ENCODE measurements around the gene NUP133. TPM values are rescaled to one million over a fixed set of nuclear protein-coding genes. Genes with fewer than 3 reads are reported as not detected.
"Not testable (repeated sequence)": the region's sequence is repeated elsewhere in the genome, so short reads cannot be mapped to it uniquely, and the experiment has no call there.

Gene NUP133
- polyA plus RNA-seq, 1 experiment = 20.8 TPM

DNA sequence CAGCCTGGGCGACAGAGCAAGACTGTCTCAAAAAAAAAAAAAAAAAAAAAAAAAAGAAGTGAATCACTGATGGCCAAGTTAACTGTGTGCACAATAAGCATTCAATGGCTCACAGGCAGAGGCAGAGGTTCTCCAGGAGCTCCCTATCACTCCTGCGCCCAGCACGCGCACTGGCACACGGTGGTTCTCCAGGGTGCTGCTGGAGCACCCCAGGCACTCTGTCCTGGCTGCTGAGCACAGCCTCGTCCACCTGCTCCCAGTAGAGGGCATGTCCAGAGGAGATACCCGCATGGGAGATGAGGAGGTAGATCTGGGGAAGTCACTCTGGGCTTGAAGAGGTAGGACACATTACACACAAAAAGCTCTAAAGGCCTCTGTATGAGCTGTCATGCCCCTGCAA, 21.5 kb upstream of the NUP133 start:
- Histone ChIP-seq H3K36me3 (ENCODE audit: control insufficient read depth, insufficient read depth, low read length) (peaks cover 14% of the 10 kb centered on the region), H3K4me3 (ENCODE audit: low read depth, low read length) (no peak overlapping the region), H3K27me3 (ENCODE audit: control insufficient read depth, insufficient read depth, low read length) (no peaks in the 10 kb centered on the region)
- no peak for TF ChIP-seq CTCF (IDR thresholded peaks at IDR 0.05; ENCODE audit: insufficient read depth, low read depth, low read length)
- CTCF ChIA-PET = no interaction called here
- no peak for DNase-seq (ENCODE audit: low read depth)
- POLR2A ChIA-PET = no interaction called here

GRCh38 chr1:229526695-229527094, 18.6 kb upstream of the NUP133 start:
- TF ChIP-seq CTCF (IDR thresholded peaks at IDR 0.05; ENCODE audit: insufficient read depth, low read depth, low read length) = no peak
- ChIA-PET CTCF (interaction anchor here (1.9 kb wide), 1 partner anchor 12 kb away, joined by 11 read pairs; no protein-coding TSS in a partner anchor), POLR2A (no interaction called here)
- no peak for DNase-seq (ENCODE audit: low read depth)
- no peaks in the 10 kb centered on the region for H3K27me3 ChIP-seq (ENCODE audit: control insufficient read depth, insufficient read depth, low read length)
- no peak overlapping the region for H3K4me3 ChIP-seq (ENCODE audit: low read depth, low read length)
- H3K36me3 ChIP-seq (ENCODE audit: control insufficient read depth, insufficient read depth, low read length) = peaks cover 12% of the 10 kb centered on the region

- no peak for TF ChIP-seq CTCF (IDR thresholded peaks at IDR 0.05; ENCODE audit: insufficient read depth, low read depth, low read length)
- no peaks in the 10 kb centered on the region for H3K27me3 ChIP-seq (ENCODE audit: control insufficient read depth, insufficient read depth, low read length)
- peaks cover 5% of the 10 kb centered on the region for H3K36me3 ChIP-seq (ENCODE audit: control insufficient read depth, insufficient read depth, low read length)
- CTCF ChIA-PET = interaction anchor here (0.6 kb wide), 1 partner anchor 264 kb away, joined by 3 read pairs; no protein-coding TSS in a partner anchor
- DNase-seq (ENCODE audit: low read depth) = no peak
- POLR2A ChIA-PET = no interaction called here
- no peak overlapping the region for H3K4me3 ChIP-seq (ENCODE audit: low read depth, low read length)
These were observed 14.9 kb upstream of the NUP133 start for GRCh38 chr1:229523052-229523451.

DNA sequence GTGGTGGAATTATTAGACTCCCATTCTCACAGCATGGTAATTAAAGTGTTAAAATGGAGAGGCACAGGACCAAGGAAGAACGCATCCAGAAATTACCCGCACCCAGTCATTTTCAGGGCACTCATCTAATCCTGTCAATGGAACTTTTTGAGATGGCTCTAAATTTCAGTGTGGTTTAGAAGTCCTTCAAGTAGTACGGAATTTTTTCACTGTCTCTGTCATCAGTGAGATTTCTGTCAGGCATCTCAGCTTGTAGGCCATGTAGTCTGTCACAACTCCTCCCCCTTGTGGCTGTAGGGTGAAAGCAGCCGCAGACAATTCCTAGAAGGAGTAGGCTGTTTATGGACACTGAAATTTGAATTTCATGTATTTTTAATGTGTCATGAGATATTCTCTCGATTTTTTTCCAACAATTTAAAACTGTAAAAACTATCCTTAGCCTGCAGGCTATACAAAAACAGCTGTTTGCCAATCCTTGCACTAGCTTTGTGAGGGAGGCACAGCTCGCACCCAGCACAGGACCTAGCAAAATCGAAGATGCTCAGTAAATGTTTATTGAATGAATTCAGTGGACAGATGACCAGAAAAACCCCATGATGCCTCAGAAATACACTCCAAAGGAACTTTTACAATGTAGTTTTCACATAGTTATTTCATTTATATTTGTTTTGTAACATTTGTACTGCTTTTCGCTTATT, 6.6 kb upstream of the NUP133 start:
- H3K27me3 ChIP-seq (ENCODE audit: control insufficient read depth, insufficient read depth, low read length) = no peaks in the 10 kb centered on the region
- peak; percentile 93 for TF ChIP-seq CTCF (IDR thresholded peaks at IDR 0.05; ENCODE audit: insufficient read depth, low read depth, low read length)
- ChIA-PET CTCF (interaction anchor here (0.5 to 2.1 kb wide), 9 partner anchors 10 to 797 kb away, joined by 3 to 11 read pairs (median 3); no protein-coding TSS in a partner anchor), POLR2A (no interaction called here)
- no peak overlapping the region for H3K4me3 ChIP-seq (ENCODE audit: low read depth, low read length)
- peak; percentile 19 for DNase-seq (ENCODE audit: low read depth)
- no peaks in the 10 kb centered on the region; the same call in 1 of the 2 replicates for H3K36me3 ChIP-seq (ENCODE audit: control insufficient read depth, insufficient read depth, low read length)

GRCh38 chr1:229511625-229512024, 3.5 kb upstream of the NUP133 start:
- H3K27me3 ChIP-seq (ENCODE audit: control insufficient read depth, insufficient read depth, low read length); H3K36me3 ChIP-seq (ENCODE audit: control insufficient read depth, insufficient read depth, low read length); POLR2A ChIA-PET; H3K4me3 ChIP-seq (ENCODE audit: low read depth, low read length); DNase-seq (ENCODE audit: low read depth); CTCF ChIA-PET: not testable (repeated sequence)

DNA sequence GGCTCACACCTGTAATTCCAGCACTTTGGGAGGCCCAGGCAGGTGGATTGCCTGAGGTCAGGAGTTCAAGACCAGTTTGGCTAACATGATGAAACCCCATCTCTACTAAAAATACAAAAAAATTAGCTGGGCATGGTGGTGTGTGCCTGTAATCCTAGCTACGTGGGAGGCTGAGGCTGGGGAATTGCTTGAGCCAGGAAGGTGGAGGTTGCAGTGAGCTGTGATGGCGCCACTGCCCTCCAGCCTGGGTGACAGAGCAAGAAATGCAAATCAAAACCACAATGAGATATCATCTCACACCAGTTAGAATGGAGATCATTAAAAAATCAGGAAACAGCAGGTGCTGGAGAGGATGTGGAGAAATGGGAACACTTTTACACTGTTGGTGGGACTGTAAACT, 3.1 kb upstream of the NUP133 start:
- H3K27me3 ChIP-seq (ENCODE audit: control insufficient read depth, insufficient read depth, low read length); POLR2A ChIA-PET; H3K4me3 ChIP-seq (ENCODE audit: low read depth, low read length); CTCF ChIA-PET; DNase-seq (ENCODE audit: low read depth); H3K36me3 ChIP-seq (ENCODE audit: control insufficient read depth, insufficient read depth, low read length): not testable (repeated sequence)

Data from BJ (cell line).